K562 (cell line): ENCODE results near the gene UBXN11. TPM values are rescaled to one million over a fixed set of nuclear protein-coding genes. Genes with fewer than 3 reads are reported as not detected.
A peak's percentile ranks its signal among the peaks of the same experiment; 100 is the strongest.

ENCODE experiments used
- CREM ChIP-seq: IDR thresholded peaks from 2 replicates; pipeline ENCODE4 v1.6.1; 2014; ENCODE audit warnings: antibody characterized with exemption, low read depth
- CXXC5 ChIP-seq: fragments of 250-450 bp; sonication (Bioruptor Pico); IDR thresholded peaks from 2 replicates; pipeline ENCODE4 v1.8.0; 2022; ENCODE audit warnings: inconsistent platforms, mild to moderate bottlenecking, moderate library complexity
- EP400 ChIP-seq: fragments of 450-650 bp; IDR thresholded peaks from 2 replicates; pipeline ENCODE4 v1.6.1; 2017; ENCODE audit warnings: antibody characterized with exemption, mild to moderate bottlenecking, moderate library complexity
- JUND ChIP-seq, 2 experiments: IDR thresholded peaks; 2 replicates in 1 of 2; 3 replicates in 1 of 2; pipeline ENCODE4 v1.6.1; 2011; ENCODE audit warnings: borderline replicate concordance in 2 of 2, low read depth in 2 of 2, low read length in 2 of 2, improper control_type of control experiment in 1 of 2, missing biosample characterization in 1 of 2, missing genetic modification characterization in 1 of 2, missing genetic modification reagents in 1 of 2
- KAT7 ChIP-seq: sonication (generic); formaldehyde crosslinking; IDR thresholded peaks from 2 replicates; pipeline ENCODE4 v1.8.0; 2022; ENCODE audit warnings: missing genetic modification reagents, mild to moderate bottlenecking, borderline replicate concordance
- KLF16 ChIP-seq: IDR thresholded peaks from 2 replicates; pipeline ENCODE4 v1.6.1; 2016; ENCODE audit warnings: antibody characterized with exemption
- MEF2D ChIP-seq: conservative IDR thresholded peaks from 2 replicates; pipeline ENCODE4 v1.6.1; 2016; ENCODE audit warnings: low read depth, missing genetic modification characterization, missing compliant biosample characterization
- NFE2 ChIP-seq: IDR thresholded peaks from 2 replicates; pipeline ENCODE4 v1.6.1; 2014; ENCODE audit warnings: antibody characterized with exemption, low read depth
- NR0B1 ChIP-seq: fragments of 450-650 bp; IDR thresholded peaks from one replicate; pipeline ENCODE4 v1.6.1; 2018; ENCODE audit warnings: mild to moderate bottlenecking, moderate library complexity; ENCODE audit not compliant: partially characterized antibody
- RCOR1 ChIP-seq, 2 experiments: IDR thresholded peaks; 2 replicates each; pipeline ENCODE4 v1.6.1; 2012; ENCODE audit warnings: low read depth in 2 of 2, low read length in 2 of 2, borderline replicate concordance in 1 of 2, improper control_type of control experiment in 1 of 2
- SOX6 ChIP-seq: fragments of 450-650 bp; IDR thresholded peaks from 2 replicates; pipeline ENCODE4 v1.6.1; 2014; ENCODE audit warnings: mild to moderate bottlenecking
- SREBF2 ChIP-seq: sonication (generic); formaldehyde crosslinking; IDR thresholded peaks from 2 replicates; pipeline ENCODE4 v1.4.0; 2020; ENCODE audit warnings: mild to moderate bottlenecking, missing genetic modification reagents
- TAF1 ChIP-seq: IDR thresholded peaks from 2 replicates; pipeline ENCODE4 v1.6.1; 2011; ENCODE audit warnings: mild to moderate bottlenecking, low read length, moderate library complexity; ENCODE audit not compliant: insufficient read depth, control insufficient read depth, severe bottlenecking; ENCODE audit errors: extremely low read depth
- TAL1 ChIP-seq: fragments of 450-650 bp; IDR thresholded peaks from 2 replicates; pipeline ENCODE4 v1.6.1; 2016; ENCODE audit warnings: mild to moderate bottlenecking
- ZBTB2 ChIP-seq: fragments of 450-650 bp; IDR thresholded peaks from 2 replicates; pipeline ENCODE4 v1.6.1; 2016; ENCODE audit warnings: antibody characterized with exemption
- ZNF184 ChIP-seq: sonication (generic); formaldehyde crosslinking; IDR thresholded peaks from 2 replicates; pipeline ENCODE4 v1.5.0; 2020; ENCODE audit warnings: missing genetic modification reagents
- ZNF584 ChIP-seq: fragments of 200-800 bp; sonication (Bioruptor generic); IDR thresholded peaks from 2 replicates; pipeline ENCODE4 v1.6.1; 2016; ENCODE audit warnings: low read depth, mild to moderate bottlenecking, missing genetic modification characterization, missing compliant biosample characterization
- ZNF707 ChIP-seq: fragments of 250-450 bp; sonication (Bioruptor Pico); conservative IDR thresholded peaks from 2 replicates; pipeline ENCODE4 v1.8.0; 2022; ENCODE audit warnings: inconsistent platforms, mild to moderate bottlenecking, moderate library complexity
- polyA plus RNA-seq, 8 experiments: library from polyadenylated mRNA; depleted of rRNA in 4 of 8; stranded (reverse) in 5 of 8; unstranded in 3 of 8; fragments of >200 nt; fragmentation: Nextera tagmentation in 2 of 8; fragmentation: Illumina TruSeq in 1 of 8; extraction: Ambion mirVana in 2 of 8; extraction: Trizol in 1 of 8; gene quantifications; 2 replicates each; pipeline versions ENCODE4 v1.2.1 to v1.2.3, GENCODE V29; 2011 to 2014; ENCODE audit warnings: inconsistent platforms in 1 of 8, missing spikeins in 1 of 8
- total RNA-seq, 7 experiments: library from RNA; depleted of rRNA in 6 of 7; stranded (reverse); fragments of >200 nt in 6 of 7; fragmentation: Illumina TruSeq in 2 of 7; extraction: Trizol in 2 of 7; gene quantifications; 2 replicates each; pipeline versions ENCODE4 v1.2.1 to v1.2.3, GENCODE V29; 2011 to 2021; ENCODE audit warnings: low replicate concordance in 1 of 7
- TF ChIP-seq, protein P1 (sequence below), 3 experiments: fragments of 200-800 bp in 1 of 3; fragments of 250-450 bp in 1 of 3; fragments of 450-650 bp in 1 of 3; sonication (Bioruptor Pico) in 1 of 3; sonication (Bioruptor generic) in 1 of 3; formaldehyde crosslinking in 1 of 3; IDR thresholded peaks; 2 replicates each; pipeline versions ENCODE4 v1.6.1 to v1.8.0; 2016 to 2022; ENCODE audit warnings: mild to moderate bottlenecking in 2 of 3, missing genetic modification characterization in 2 of 3, missing compliant biosample characterization in 1 of 3, moderate library complexity in 1 of 3
- TF ChIP-seq, protein P2 (sequence below): fragments of 450-650 bp; IDR thresholded peaks from 2 replicates; pipeline ENCODE4 v1.6.1; 2016; ENCODE audit warnings: missing biosample characterization, missing genetic modification characterization

UBXN11 gene
- total and polyA plus RNA-seq, 9 of the 15 experiments (the other 6 are each of a cell fraction or from before 2014, with no cell fraction given) = 0.48 to 34.3 (median 11.3) TPM

DNA sequence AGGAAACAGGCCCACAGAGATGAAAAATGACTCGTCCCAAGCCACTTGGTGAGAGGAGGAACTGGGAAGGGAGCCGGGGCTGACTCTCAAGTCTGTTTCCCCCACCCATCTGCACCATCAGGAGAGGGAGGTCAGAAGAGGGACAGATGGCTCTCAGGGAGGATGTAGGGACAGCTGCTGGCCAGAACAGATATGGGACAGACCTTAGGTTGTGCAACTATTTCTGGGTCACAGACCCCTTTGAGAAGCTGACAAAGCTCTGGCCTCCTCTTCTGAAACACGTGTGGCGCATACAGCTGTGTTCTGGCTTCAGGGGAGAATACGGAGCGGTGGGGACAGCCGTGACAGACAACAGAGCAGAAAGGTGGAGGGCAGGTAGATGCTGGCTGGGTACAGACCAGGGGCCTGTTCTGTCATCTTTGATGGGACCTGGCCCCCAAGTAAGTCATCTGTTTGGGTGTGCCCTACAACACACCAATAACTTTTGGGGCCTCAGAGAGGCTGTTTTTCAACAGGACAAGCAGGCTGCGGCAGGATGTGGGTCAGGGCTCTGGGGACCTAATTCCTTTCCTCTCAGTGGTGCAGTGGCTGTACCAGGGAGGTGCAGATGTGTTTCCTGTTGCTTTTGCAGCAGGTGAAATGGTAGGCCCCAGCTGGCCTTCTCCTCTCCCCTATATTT is 19.3 kb downstream of the UBXN11 start (continued):
- TF ChIP-seq, protein P1, sequence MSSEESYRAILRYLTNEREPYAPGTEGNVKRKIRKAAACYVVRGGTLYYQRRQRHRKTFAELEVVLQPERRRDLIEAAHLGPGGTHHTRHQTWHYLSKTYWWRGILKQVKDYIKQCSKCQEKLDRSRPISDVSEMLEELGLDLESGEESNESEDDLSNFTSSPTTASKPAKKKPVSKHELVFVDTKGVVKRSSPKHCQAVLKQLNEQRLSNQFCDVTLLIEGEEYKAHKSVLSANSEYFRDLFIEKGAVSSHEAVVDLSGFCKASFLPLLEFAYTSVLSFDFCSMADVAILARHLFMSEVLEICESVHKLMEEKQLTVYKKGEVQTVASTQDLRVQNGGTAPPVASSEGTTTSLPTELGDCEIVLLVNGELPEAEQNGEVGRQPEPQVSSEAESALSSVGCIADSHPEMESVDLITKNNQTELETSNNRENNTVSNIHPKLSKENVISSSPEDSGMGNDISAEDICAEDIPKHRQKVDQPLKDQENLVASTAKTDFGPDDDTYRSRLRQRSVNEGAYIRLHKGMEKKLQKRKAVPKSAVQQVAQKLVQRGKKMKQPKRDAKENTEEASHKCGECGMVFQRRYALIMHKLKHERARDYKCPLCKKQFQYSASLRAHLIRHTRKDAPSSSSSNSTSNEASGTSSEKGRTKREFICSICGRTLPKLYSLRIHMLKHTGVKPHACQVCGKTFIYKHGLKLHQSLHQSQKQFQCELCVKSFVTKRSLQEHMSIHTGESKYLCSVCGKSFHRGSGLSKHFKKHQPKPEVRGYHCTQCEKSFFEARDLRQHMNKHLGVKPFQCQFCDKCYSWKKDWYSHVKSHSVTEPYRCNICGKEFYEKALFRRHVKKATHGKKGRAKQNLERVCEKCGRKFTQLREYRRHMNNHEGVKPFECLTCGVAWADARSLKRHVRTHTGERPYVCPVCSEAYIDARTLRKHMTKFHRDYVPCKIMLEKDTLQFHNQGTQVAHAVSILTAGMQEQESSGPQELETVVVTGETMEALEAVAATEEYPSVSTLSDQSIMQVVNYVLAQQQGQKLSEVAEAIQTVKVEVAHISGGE (CRISPR knock-in tag; IDR thresholded peaks at IDR 0.05) = peak in 1 of 3 experiments; percentile 73; a peak in 2 of 6 replicates
- peak; percentile 85 for TF ChIP-seq ZNF584
- peak; percentile 97 for TF ChIP-seq KLF16
- TF ChIP-seq EP400 = peak; percentile 71; the same call in 1 of the 2 replicates
- TF ChIP-seq CREM = peak; percentile 76
- peak; percentile 82 for TF ChIP-seq SOX6
- peak; percentile 96 for TF ChIP-seq TAL1
- no peak for TF ChIP-seq SREBF2 (CRISPR knock-in tag)
- peak; percentile 61 to 93; a peak in 3 of 4 replicates for TF ChIP-seq RCOR1 (IDR thresholded peaks at IDR 0.05; ENCODE audit: borderline replicate concordance in 1 of 2, low read depth in 2 of 2, low read length in 2 of 2)
- no peak for TF ChIP-seq ZNF707 (CRISPR knock-in tag)
- TF ChIP-seq KAT7 (CRISPR knock-in tag) = no peak
- TF ChIP-seq NR0B1 = no peak
- TF ChIP-seq ZNF184 = no peak
- TF ChIP-seq NFE2 = peak; percentile 32; the same call in 1 of the 2 replicates
- peak; percentile 63; the same call in 1 of the 2 replicates for TF ChIP-seq JUND (IDR thresholded peaks at IDR 0.05; ENCODE audit: borderline replicate concordance, low read depth, low read length)
- TF ChIP-seq JUND (tag; IDR thresholded peaks at IDR 0.05; ENCODE audit: borderline replicate concordance, low read depth, low read length) = peak; percentile 51; the same call in 2 of the 3 replicates
- TF ChIP-seq, protein P2, sequence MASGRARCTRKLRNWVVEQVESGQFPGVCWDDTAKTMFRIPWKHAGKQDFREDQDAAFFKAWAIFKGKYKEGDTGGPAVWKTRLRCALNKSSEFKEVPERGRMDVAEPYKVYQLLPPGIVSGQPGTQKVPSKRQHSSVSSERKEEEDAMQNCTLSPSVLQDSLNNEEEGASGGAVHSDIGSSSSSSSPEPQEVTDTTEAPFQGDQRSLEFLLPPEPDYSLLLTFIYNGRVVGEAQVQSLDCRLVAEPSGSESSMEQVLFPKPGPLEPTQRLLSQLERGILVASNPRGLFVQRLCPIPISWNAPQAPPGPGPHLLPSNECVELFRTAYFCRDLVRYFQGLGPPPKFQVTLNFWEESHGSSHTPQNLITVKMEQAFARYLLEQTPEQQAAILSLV = peak; percentile 81
- peak; percentile 44; the same call in 1 of the 2 replicates for TF ChIP-seq CXXC5 (CRISPR knock-in tag)
- peak; percentile 58 for TF ChIP-seq TAF1
- peak; percentile 75; the same call in 1 of the 2 replicates for TF ChIP-seq MEF2D (tag)
- TF ChIP-seq ZBTB2 = peak; percentile 66
